B cell (primary cell): ENCODE results near the gene UTRN. TPM values are rescaled to one million over a fixed set of nuclear protein-coding genes. Genes with fewer than 3 reads are reported as not detected.

Experiments used
- ATAC-seq: fragments of 200-7000 bp; cut with Tn5 transposase; one replicate; pipeline ENCODE4 v1.10.0; 2021; ENCODE audit warnings: low read depth, mild to moderate bottlenecking, moderate number of reproducible peaks, moderate library complexity
- CTCF ChIA-PET: fragments of 350-600 bp; sonication (Branson Sonifier 250); formaldehyde crosslinking; loops from one replicate; lab custom pipeline; 2021; ENCODE audit warnings: antibody characterized with exemption, inconsistent platforms; lab: Charles Lee
- POLR2A ChIA-PET: fragments of 350-600 bp; sonication (Branson Sonifier 250); formaldehyde crosslinking; loops from one replicate; lab custom pipeline; 2021; ENCODE audit warnings: antibody characterized with exemption; lab: Charles Lee
- DNase-seq: peaks from one replicate; pipeline ENCODE4 v3.0.0; 2013
- H2AFZ ChIP-seq: 2 replicates; pipeline ENCODE4 v1.6.1; 2012; ENCODE audit warnings: mild to moderate bottlenecking, low read depth, low read length; ENCODE audit not compliant: insufficient read depth, poor library complexity, severe bottlenecking
- H3K27ac ChIP-seq, 2 donors: 1 replicate in 1 of 2; 2 replicates in 1 of 2; pipeline ENCODE4 v1.5.1; 2012 to 2013; ENCODE audit warnings: low read length in 2 of 2, mild to moderate bottlenecking in 2 of 2, moderate library complexity in 1 of 2
- H3K27me3 ChIP-seq, 4 experiments: fragments of 200-600 bp in 1 of 4; sonication (generic) in 1 of 4; replicated peaks in 1 of 4; 1 replicate in 2 of 4; 2 replicates in 2 of 4; pipeline versions ENCODE4 v1.6.1 to v1.7.0; 2013 to 2016; ENCODE audit warnings: low read length in 3 of 4, mild to moderate bottlenecking in 2 of 4, mixed read lengths in 1 of 4, moderate library complexity in 1 of 4; ENCODE audit not compliant: insufficient read depth in 4 of 4, control insufficient read depth in 3 of 4; ENCODE audit errors: control extremely low read depth in 1 of 4
- H3K36me3 ChIP-seq, 2 experiments: replicated peaks in 1 of 2; 1 replicate in 1 of 2; 2 replicates in 1 of 2; pipeline versions ENCODE4 v1.6.1 to v1.7.1; 2013; ENCODE audit warnings: low read length in 1 of 2; ENCODE audit not compliant: insufficient read depth in 2 of 2, control insufficient read depth in 1 of 2; ENCODE audit errors: control extremely low read depth in 1 of 2, extremely low read depth in 1 of 2
- H3K4me1 ChIP-seq, 2 donors: fragments of 200-600 bp in 1 of 2; sonication (generic) in 1 of 2; 1 replicate in 1 of 2; 2 replicates in 1 of 2; pipeline versions ENCODE4 v1.5.1 to v1.6.1; 2013 to 2017; ENCODE audit warnings: low read length in 2 of 2; ENCODE audit not compliant: control insufficient read depth in 2 of 2, insufficient read depth in 2 of 2
- H3K4me2 ChIP-seq: replicated peaks from 2 replicates; pipeline ENCODE3; 2012; ENCODE audit warnings: mild to moderate bottlenecking, low read depth, low read length; ENCODE audit not compliant: poor library complexity, severe bottlenecking
- H3K4me3 ChIP-seq, 5 experiments: fragments of 200-600 bp in 1 of 5; sonication (generic) in 1 of 5; 1 replicate in 3 of 5; 2 replicates in 2 of 5; pipeline versions ENCODE4 v1.5.1 to v1.7.0; 2011 to 2016; ENCODE audit warnings: low read length in 4 of 5, mild to moderate bottlenecking in 4 of 5, low read depth in 2 of 5, control low read depth in 1 of 5, moderate library complexity in 1 of 5; ENCODE audit not compliant: insufficient read depth in 1 of 5; ENCODE audit errors: control extremely low read depth in 1 of 5, extremely low read depth in 1 of 5
- H3K79me2 ChIP-seq: fragments of 200-600 bp; sonication (generic); one replicate; pipeline ENCODE4 v1.6.0; 2016; ENCODE audit warnings: low read length; ENCODE audit not compliant: control insufficient read depth, insufficient read depth
- H3K9ac ChIP-seq: fragments of 200-600 bp; sonication (generic); 2 replicates; pipeline ENCODE4 v1.6.1; 2017; ENCODE audit warnings: mild to moderate bottlenecking, low read length, moderate library complexity
- H3K9me3 ChIP-seq, 3 donors: one replicate each; pipeline versions ENCODE4 v1.6.1 to v1.7.1; 2013; ENCODE audit warnings: low read length in 2 of 3; ENCODE audit not compliant: control insufficient read depth in 2 of 3, insufficient read depth in 1 of 3; ENCODE audit errors: control extremely low read depth in 1 of 3
- H4K20me1 ChIP-seq: 2 replicates; pipeline ENCODE4 v1.6.0; 2012; ENCODE audit warnings: mild to moderate bottlenecking, low read length; ENCODE audit not compliant: insufficient read depth, control insufficient read depth, poor library complexity, severe bottlenecking
- H3K27ac Mint-ChIP-seq: one replicate; pipeline ENCODE4 v1.8.0; 2021; ENCODE audit warnings: mixed read lengths
- H3K27me3 Mint-ChIP-seq: one replicate; pipeline ENCODE4 v1.8.0; 2021; ENCODE audit warnings: mixed read lengths
- H3K4me1 Mint-ChIP-seq: one replicate; pipeline ENCODE4 v1.8.0; 2021; ENCODE audit warnings: mixed read lengths
- H3K4me3 Mint-ChIP-seq: one replicate; pipeline ENCODE4 v1.8.0; 2021; ENCODE audit warnings: mixed read lengths
- H3K9me3 Mint-ChIP-seq: one replicate; pipeline ENCODE4 v1.8.0; 2022; ENCODE audit warnings: mixed read lengths; ENCODE audit not compliant: insufficient read depth
- EZH2 ChIP-seq: IDR thresholded peaks from 2 replicates; pipeline ENCODE4 v1.6.1; 2012; ENCODE audit warnings: borderline replicate concordance, low read depth, mild to moderate bottlenecking, moderate library complexity, low read length; ENCODE audit not compliant: insufficient read depth, poor library complexity, severe bottlenecking
- WGBS: methylation state at CpG from one replicate; pipeline ENCODE4 v1.1.5; 2013; ENCODE audit warnings: missing lambda C conversion rate; ENCODE audit not compliant: insufficient coverage; 5-methylcytosine and 5-hydroxymethylcytosine counted together
- intact Hi-C: fragments of 100-400 bp; cut with micrococcal nuclease; formaldehyde crosslinking; loops from one replicate; pipeline ENCODE4 v1.10.0; 2022
- polyA plus RNA-seq: library from polyadenylated mRNA; depleted of rRNA; stranded (reverse); fragments of >200 nt; gene quantifications from 2 replicates; pipeline ENCODE4 v1.2.3, GENCODE V29; 2012
- total RNA-seq, 2 donors: library from RNA; stranded (reverse); fragments of 120-200 nt in 1 of 2; gene quantifications; 1 replicate in 1 of 2; 2 replicates in 1 of 2; pipeline versions ENCODE4 v1.2.3 to v1.2.4, GENCODE V29; 2013 to 2022
- TF ChIP-seq, protein P1 (sequence below): fragments of 200-600 bp; IDR thresholded peaks from one replicate; pipeline ENCODE4 v1.8.0; 2022; ENCODE audit warnings: antibody characterized with exemption, mild to moderate bottlenecking

UTRN gene
- total and polyA plus RNA-seq, 2 donors (not counting 1 experiment from before 2014, with no cell fraction given): 40.0 to 224 TPM

- intact Hi-C loops: no loop called here
- no peak for TF ChIP-seq EZH2
- TF ChIP-seq, protein P1, sequence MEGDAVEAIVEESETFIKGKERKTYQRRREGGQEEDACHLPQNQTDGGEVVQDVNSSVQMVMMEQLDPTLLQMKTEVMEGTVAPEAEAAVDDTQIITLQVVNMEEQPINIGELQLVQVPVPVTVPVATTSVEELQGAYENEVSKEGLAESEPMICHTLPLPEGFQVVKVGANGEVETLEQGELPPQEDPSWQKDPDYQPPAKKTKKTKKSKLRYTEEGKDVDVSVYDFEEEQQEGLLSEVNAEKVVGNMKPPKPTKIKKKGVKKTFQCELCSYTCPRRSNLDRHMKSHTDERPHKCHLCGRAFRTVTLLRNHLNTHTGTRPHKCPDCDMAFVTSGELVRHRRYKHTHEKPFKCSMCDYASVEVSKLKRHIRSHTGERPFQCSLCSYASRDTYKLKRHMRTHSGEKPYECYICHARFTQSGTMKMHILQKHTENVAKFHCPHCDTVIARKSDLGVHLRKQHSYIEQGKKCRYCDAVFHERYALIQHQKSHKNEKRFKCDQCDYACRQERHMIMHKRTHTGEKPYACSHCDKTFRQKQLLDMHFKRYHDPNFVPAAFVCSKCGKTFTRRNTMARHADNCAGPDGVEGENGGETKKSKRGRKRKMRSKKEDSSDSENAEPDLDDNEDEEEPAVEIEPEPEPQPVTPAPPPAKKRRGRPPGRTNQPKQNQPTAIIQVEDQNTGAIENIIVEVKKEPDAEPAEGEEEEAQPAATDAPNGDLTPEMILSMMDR: no peak
- ATAC-seq: no peak
- Histone ChIP-seq H3K4me2 (no peak overlapping the region), H3K79me2 (no peaks in the 10 kb centered on the region), H3K4me1 (no peaks in the 10 kb centered on the region), H3K27ac (no peak overlapping the region), H3K27me3 (peaks cover 0 to 8% (median 3%) of the 10 kb centered on the region in 4 experiments), H2AFZ (no peak overlapping the region), H3K4me3 (no peak overlapping the region), H3K9ac (no peak overlapping the region), H4K20me1 (no peaks in the 10 kb centered on the region), H3K9me3 (no peaks in the 10 kb centered on the region), H3K36me3 (no peaks in the 10 kb centered on the region)
- no peak for DNase-seq
- H3K27me3 Mint-ChIP-seq: peaks cover 14% of the 10 kb centered on the region
- H3K27ac Mint-ChIP-seq: no peak overlapping the region
- H3K4me3 Mint-ChIP-seq: no peak overlapping the region
- WGBS: no CpG with 5 or more reads among the region's 1 CpG
- ChIA-PET POLR2A (interaction anchor here (0.6 to 0.7 kb wide), 2 partner anchors 21 to 28 kb away, joined by 3 to 4 read pairs; no protein-coding TSS in a partner anchor), CTCF (interaction anchor here (0.6 to 1.1 kb wide), 3 partner anchors 16 to 388 kb away, joined by 3 to 4 read pairs (median 3); no protein-coding TSS in a partner anchor)
- peaks cover 2% of the 10 kb centered on the region for H3K4me1 Mint-ChIP-seq
- no peaks in the 10 kb centered on the region for H3K9me3 Mint-ChIP-seq
Measured at GRCh38 chr6:144277174-144277573, 8.0 kb upstream of the UTRN start.

DNA sequence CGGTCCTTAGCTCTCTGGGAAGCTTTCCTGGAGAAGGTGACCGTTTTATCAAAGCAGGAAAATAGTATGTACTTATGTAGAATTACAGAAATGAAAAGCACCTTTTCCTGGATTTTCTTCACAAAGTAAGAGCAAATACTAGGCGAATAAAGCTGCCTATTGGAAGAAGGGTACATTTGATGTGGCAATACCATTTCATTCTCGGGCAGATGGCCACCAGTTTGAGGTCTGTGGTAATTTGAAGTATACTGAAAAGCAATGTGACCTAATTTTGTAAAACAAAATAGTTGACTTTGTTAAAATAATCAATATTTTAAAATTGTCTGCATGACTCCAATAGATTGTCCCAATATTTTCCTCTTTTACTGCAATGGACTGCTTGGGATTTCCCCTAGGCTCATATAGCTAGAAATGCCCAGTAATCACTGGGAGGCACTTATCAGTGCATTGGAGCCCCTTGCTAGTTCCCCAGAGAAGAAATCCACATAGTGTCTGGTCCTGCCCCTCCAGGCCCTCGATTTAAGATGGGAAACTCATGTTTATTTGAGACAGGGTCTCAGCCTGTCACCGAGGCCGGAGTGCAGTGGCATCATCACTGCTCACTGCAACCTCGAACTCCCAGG is 7.4 kb upstream of the UTRN start:
- ATAC-seq (no peak), DNase-seq (no peak)
- Mint-ChIP-seq H3K27ac (no peak overlapping the region), H3K9me3 (no peaks in the 10 kb centered on the region), H3K4me3 (no peak overlapping the region), H3K27me3 (peaks cover 14% of the 10 kb centered on the region), H3K4me1 (peaks cover 2% of the 10 kb centered on the region)
- H3K4me2 ChIP-seq: no peak overlapping the region
- no peaks in the 10 kb centered on the region for H3K79me2 ChIP-seq
- CTCF ChIA-PET: interaction anchor here (0.6 to 1.1 kb wide), 2 partner anchors 15 to 112 kb away, joined by 3 to 4 read pairs; no protein-coding TSS in a partner anchor
- no peaks in the 10 kb centered on the region for H4K20me1 ChIP-seq
- no peaks in the 10 kb centered on the region for H3K9me3 ChIP-seq
- no peak overlapping the region for H3K4me3 ChIP-seq
- H3K36me3 ChIP-seq: no peaks in the 10 kb centered on the region
- intact Hi-C loops: no loop called here
- no peak overlapping the region for H2AFZ ChIP-seq
- H3K27ac ChIP-seq: no peak overlapping the region
- no peaks in the 10 kb centered on the region for H3K4me1 ChIP-seq
- peaks cover 0 to 8% (median 3%) of the 10 kb centered on the region in 4 experiments for H3K27me3 ChIP-seq
- 100% methylated on average over 5 of the region's 8 CpGs for WGBS
- TF ChIP-seq, protein P1: no peak
- TF ChIP-seq EZH2: no peak
- H3K9ac ChIP-seq: no peak overlapping the region
- POLR2A ChIA-PET: interaction anchor here (0.6 to 0.7 kb wide), 2 partner anchors 21 to 27 kb away, joined by 3 to 4 read pairs; no protein-coding TSS in a partner anchor
